Esophagus squamous epithelium (tissue), 5 donors: ENCODE data around the gene NTN5. TPM values are rescaled to one million over a fixed set of nuclear protein-coding genes. Genes with fewer than 3 reads are reported as not detected.
A peak's percentile ranks its signal among the peaks of the same experiment; 100 is the strongest.

Experiments used
- DNase-seq: peaks from one replicate; lab custom pipeline; 2025; lab: John Stamatoyannopoulos, UW
- H3K27ac ChIP-seq, 4 donors: fragments of 200-600 bp; sonication (generic); one replicate each; pipeline ENCODE4 v1.5.1; 2016 to 2019; ENCODE audit warnings: mild to moderate bottlenecking in 1 of 4
- H3K27me3 ChIP-seq, 4 donors: fragments of 200-600 bp; sonication (generic); 1 replicate in 3 of 4; 2 replicates in 1 of 4; pipeline versions ENCODE4 v1.5.1 to v1.6.0; 2017 to 2021; ENCODE audit warnings: antibody characterized with exemption in 1 of 4
- H3K36me3 ChIP-seq, 3 donors: fragments of 200-600 bp; sonication (generic); one replicate each; pipeline ENCODE4 v1.5.1; 2016 to 2019
- H3K4me1 ChIP-seq, 3 donors: fragments of 200-600 bp; sonication (generic); one replicate each; pipeline ENCODE4 v1.5.1; 2017 to 2019
- H3K4me3 ChIP-seq, 4 donors: fragments of 200-600 bp; sonication (generic); 1 replicate in 3 of 4; 2 replicates in 1 of 4; pipeline ENCODE4 v1.5.1; 2016 to 2019; ENCODE audit warnings: mild to moderate bottlenecking in 2 of 4, moderate library complexity in 1 of 4
- H3K9me3 ChIP-seq, 3 donors: fragments of 200-600 bp; sonication (generic); one replicate each; pipeline ENCODE4 v1.5.1; 2016 to 2019
- POLR2A ChIP-seq, 4 donors: fragments of 450-650 bp; IDR thresholded peaks; one replicate each; pipeline ENCODE4 v1.6.1; 2017; ENCODE audit warnings: antibody characterized with exemption in 4 of 4, mild to moderate bottlenecking in 4 of 4, moderate library complexity in 3 of 4
- WGBS, 2 donors: methylation state at CpG; one replicate each; pipeline ENCODE4 v1.1.5; 2018; 5-methylcytosine and 5-hydroxymethylcytosine counted together
- intact Hi-C: fragments of 100-400 bp; cut with DNase I; formaldehyde crosslinking; loops from one replicate; pipeline ENCODE4 v1.15.0; 2022
- total RNA-seq, 4 donors: library from RNA; depleted of rRNA; stranded (reverse); fragments of >200 nt; gene quantifications; one replicate each; pipeline ENCODE4 v1.1.0, GENCODE V29; 2016
- TF ChIP-seq, protein P1 (sequence below), 6 experiments: fragments of 450-650 bp in 4 of 6; fragments of 200-600 bp in 2 of 6; sonication (generic) in 2 of 6; IDR thresholded peaks; one replicate each; pipeline ENCODE4 v1.5.1; 2016 to 2019; ENCODE audit warnings: antibody characterized with exemption in 6 of 6, mild to moderate bottlenecking in 4 of 6, moderate library complexity in 4 of 6
- donor health status: DM: yes; HTN: yes; CAD: no.

Gene NTN5
- total RNA-seq, 4 donors from 2014 or later = 0.57 TPM; not detected in 3

DNA sequence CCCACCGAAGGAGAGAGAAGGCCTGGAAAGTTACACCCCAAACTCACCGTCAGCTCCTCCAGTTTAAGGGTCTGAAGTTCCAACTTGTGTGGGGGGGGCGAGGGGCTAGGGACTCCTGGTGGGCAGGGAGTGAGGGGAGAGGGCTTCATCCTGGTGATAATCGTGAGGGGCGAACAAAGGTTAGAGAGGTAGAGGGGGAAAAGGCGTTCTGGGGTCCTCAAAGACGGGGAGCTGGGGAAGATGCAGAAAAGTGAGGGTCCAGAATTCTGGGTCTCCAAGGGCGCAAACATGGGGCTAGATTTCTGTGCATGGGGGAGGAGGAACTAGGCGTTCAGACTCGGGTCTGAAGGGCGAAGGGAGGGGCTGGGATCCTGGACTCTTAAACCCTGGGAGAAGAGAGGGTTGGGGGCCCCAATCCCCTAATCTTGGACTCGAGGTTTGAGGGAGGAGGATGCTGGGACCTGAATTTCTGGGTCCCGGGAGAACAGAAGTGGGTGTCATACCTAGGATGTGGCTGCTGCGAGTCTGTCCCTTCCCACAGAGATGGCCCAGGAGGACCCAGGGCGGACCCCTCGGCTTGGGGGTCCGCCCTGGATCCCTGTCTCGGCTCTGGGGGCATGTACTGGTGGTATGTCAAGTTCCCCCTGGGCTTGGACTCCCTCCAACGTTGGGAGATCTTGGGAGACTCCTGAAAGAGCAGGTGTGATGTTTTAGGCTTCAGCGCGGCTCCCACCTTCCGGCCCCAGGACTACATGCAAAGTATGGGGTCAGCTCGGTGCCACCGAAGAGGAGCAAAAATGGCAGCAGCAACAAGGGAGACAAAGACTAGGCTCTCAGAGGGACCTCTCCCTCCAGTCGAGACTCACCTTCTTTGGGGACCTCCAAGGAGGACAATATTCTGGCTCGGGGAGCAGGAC is 42.2 kb upstream of the NTN5 start:
- Histone ChIP-seq H3K4me3 (peak overlapping the region; percentile 38 to 85 (median 48)), H3K27ac (peak overlapping the region; percentile 82 to 93 (median 91)), H3K4me1 (peaks cover 33 to 67% (median 43%) of the 10 kb centered on the region in 3 donors), H3K27me3 (no peaks in the 10 kb centered on the region), H3K36me3 (no peaks in the 10 kb centered on the region), H3K9me3 (no peaks in the 10 kb centered on the region)
- 31 to 40% methylated on average over 18 to 24 of the region's 26 CpGs for WGBS, 2 donors
- intact Hi-C loops = no loop called here
- no peak for DNase-seq
- TF ChIP-seq, protein P1, sequence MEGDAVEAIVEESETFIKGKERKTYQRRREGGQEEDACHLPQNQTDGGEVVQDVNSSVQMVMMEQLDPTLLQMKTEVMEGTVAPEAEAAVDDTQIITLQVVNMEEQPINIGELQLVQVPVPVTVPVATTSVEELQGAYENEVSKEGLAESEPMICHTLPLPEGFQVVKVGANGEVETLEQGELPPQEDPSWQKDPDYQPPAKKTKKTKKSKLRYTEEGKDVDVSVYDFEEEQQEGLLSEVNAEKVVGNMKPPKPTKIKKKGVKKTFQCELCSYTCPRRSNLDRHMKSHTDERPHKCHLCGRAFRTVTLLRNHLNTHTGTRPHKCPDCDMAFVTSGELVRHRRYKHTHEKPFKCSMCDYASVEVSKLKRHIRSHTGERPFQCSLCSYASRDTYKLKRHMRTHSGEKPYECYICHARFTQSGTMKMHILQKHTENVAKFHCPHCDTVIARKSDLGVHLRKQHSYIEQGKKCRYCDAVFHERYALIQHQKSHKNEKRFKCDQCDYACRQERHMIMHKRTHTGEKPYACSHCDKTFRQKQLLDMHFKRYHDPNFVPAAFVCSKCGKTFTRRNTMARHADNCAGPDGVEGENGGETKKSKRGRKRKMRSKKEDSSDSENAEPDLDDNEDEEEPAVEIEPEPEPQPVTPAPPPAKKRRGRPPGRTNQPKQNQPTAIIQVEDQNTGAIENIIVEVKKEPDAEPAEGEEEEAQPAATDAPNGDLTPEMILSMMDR (IDR thresholded peaks at IDR 0.05) = no peak
- no peak for TF ChIP-seq POLR2A (IDR thresholded peaks at IDR 0.05)

DNA sequence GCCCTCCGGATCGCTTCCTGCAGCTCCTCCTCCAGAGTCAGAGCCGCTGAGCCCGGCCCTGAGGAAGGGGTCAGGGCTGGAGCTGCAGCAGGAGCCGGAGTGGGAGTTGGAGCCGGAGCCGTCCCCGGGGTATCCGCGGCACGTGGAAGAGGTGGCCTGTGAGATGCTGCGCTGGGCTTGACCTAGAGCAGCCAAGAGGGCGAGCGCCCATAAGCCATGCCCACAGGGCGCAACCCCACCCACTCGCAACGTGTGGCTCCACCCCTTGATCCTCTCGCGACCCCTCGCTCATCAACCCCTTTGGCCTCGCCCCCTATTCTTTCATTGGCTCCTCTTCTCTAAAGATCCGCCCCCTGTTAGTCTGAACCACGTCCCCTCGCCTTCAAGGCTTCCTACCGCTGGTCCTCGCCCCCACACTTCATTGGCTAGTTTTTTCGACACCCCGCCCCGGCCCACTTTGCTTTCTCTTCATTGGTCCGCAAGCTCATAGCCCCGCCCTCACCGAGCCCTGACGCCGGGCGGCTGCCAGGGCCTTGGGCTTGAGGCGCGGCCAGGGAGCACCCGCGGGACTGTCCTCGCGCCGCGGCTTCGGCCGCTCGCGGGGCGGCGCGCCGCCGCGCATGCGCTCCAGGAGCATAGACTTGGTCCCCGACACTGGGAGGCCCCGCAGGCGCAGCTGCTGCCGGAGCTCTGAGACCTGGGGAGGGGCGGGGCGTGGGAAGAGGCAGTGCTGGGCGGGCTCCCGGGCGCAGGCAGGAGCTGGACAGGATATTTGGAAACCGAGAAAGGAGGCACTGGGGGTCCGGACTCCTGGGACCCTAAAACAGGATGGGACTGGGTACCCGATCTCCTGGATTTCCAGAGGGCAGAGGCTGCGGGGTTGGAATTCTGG is 41.3 kb upstream of the NTN5 start:
- H3K36me3 ChIP-seq = no peaks in the 10 kb centered on the region
- intact Hi-C loops = no loop called here

DNA sequence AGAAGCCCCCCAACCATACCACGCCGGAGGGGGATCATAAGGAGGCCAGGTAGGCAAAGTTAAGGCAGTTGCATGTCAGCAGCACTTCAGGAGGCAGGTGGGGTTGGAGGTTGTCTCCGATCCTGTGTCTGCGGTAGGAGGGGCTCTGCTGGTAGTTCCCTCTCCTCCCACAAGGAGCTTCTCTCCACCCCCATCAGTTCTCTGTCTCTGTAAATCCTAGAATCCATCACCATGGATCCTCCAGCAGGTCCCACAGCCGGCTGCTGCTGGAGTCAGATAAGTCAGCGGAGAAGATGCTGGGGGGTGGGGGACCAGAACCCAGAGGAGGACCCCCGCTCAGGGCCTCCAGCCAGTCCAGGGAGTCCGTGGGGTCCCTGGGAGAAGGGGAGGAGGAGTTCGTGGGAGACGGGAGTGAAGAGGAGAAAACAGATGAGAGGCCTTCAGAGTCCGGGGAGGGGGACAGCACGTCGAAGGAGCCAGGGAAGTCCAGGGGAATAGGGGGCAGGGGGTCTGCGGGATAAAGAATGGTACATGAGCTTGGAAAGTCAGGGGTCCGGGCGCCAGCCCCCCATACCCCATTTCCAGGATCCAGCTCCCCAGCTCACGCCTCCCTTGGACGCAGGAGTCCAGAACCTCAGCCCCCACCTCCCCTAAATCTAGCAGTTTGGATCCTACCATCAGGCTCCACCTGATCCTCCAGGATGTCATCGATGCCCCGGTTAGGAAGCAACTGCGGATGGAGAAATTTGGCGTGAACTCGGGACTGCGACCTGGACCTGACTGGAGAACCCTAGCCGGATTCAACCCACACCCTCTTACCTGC is 40.4 kb upstream of the NTN5 start:
- H3K4me3 ChIP-seq = peak overlapping the region; percentile 38 to 85 (median 61)
- no peaks in the 10 kb centered on the region for H3K27me3 ChIP-seq
- H3K27ac ChIP-seq = peak overlapping the region; percentile 64 to 91 (median 87)
- TF ChIP-seq, protein P1 (IDR thresholded peaks at IDR 0.05) = peak in 4 of 6 experiments; percentile 1 to 33 (median 14)
- TF ChIP-seq POLR2A (IDR thresholded peaks at IDR 0.05) = no peak
- DNase-seq = no peak
- WGBS, 2 donors = 13 to 18% methylated on average over 16 to 21 of the region's 25 CpGs
- H3K4me1 ChIP-seq = peaks cover 33 to 49% (median 37%) of the 10 kb centered on the region in 3 donors
- intact Hi-C loops = no loop called here
- no peaks in the 10 kb centered on the region for H3K9me3 ChIP-seq
- no peaks in the 10 kb centered on the region for H3K36me3 ChIP-seq

More for the DNA sequence above, 41.3 kb upstream of the NTN5 start:
- Histone ChIP-seq H3K27me3 (no peaks in the 10 kb centered on the region), H3K4me3 (peak overlapping the region; percentile 38 to 85 (median 61)), H3K27ac (peak overlapping the region; percentile 82 to 93 (median 91)), H3K4me1 (peaks cover 33 to 58% (median 42%) of the 10 kb centered on the region in 3 donors), H3K9me3 (no peaks in the 10 kb centered on the region)
- TF ChIP-seq POLR2A (IDR thresholded peaks at IDR 0.05) = peak in 3 of 4 donors; percentile 51 to 78 (median 77)
- TF ChIP-seq, protein P1 (IDR thresholded peaks at IDR 0.05) = peak in 2 of 6 experiments; percentile 2 to 32
- WGBS, 2 donors = 0% methylated on average over 18 to 24 of the region's 67 CpGs
- peak; percentile 94 for DNase-seq

DNA sequence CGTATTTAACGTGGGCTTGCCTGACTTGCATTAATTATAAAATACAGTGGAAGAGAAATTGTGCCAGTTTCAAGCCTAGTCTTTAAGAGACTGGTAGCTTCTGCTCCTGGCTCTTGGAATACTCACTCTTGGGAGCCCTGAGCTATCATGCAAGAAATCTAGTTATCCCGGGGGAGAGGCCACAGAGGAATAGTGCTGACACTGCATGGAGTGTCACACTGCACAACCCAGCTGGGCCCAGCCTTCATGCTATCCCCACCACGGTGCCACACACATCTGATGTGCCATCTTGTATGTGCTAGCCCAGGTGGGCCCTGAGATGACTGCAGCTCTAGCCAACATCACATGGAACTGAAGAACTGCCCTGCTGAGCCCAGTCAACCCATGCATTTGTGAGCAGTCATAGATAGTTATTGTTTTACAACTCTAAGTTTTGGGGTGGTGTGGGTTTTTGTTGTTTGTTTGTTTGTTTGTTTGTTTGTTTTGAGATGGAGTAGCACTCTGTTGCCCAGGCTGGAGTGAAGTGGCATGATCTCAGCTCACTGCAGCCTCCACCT is 38.4 kb upstream of the NTN5 start:
- no peak for TF ChIP-seq POLR2A (IDR thresholded peaks at IDR 0.05)
- TF ChIP-seq, protein P1 (IDR thresholded peaks at IDR 0.05) = no peak
- Histone ChIP-seq H3K36me3 (peaks cover 0 to 8% (median 0%) of the 10 kb centered on the region in 3 donors), H3K9me3 (no peaks in the 10 kb centered on the region), H3K27ac (no peak overlapping the region), H3K27me3 (no peaks in the 10 kb centered on the region), H3K4me3 (no peak overlapping the region), H3K4me1 (peaks cover 25 to 31% (median 26%) of the 10 kb centered on the region in 3 donors)
- 95 to 100% methylated on average over 3 to 4 of the region's 4 CpGs for WGBS, 2 donors
- DNase-seq = no peak
- intact Hi-C loops = no loop called here
